GM10248 (cell line): ENCODE results near the gene PEAK1.
A peak's percentile ranks its signal among the peaks of the same experiment; 100 is the strongest.

ENCODE experiments used
- CTCF ChIA-PET: fragments of 300-600 bp; sonication (Branson Sonifier 250); formaldehyde crosslinking; extraction: SDS; loops from one replicate; lab custom pipeline; 2021; ENCODE audit warnings: antibody characterized with exemption; lab: Yijun Ruan, JAX
- POLR2A ChIA-PET: fragments of 350-650 bp; sonication (Branson Sonifier 250); formaldehyde crosslinking; extraction: SDS; loops from one replicate; lab custom pipeline; 2020; ENCODE audit warnings: antibody characterized with exemption; lab: Yijun Ruan, JAX
- DNase-seq: peaks from one replicate; pipeline ENCODE4 v3.0.0; 2012; ENCODE audit errors: extremely low spot score
- CTCF ChIP-seq: IDR thresholded peaks from 2 replicates; pipeline ENCODE4 v1.5.1; 2012; ENCODE audit warnings: mild to moderate bottlenecking, low read depth; ENCODE audit errors: extremely low read depth, missing control alignments, control extremely low read depth

PEAK1 gene

GRCh38 chr15:77243716-77244401, 176.0 kb downstream of the PEAK1 start:
- peak; percentile 12 for DNase-seq
- CTCF ChIA-PET: interaction anchor here (0.6 to 1.2 kb wide), 4 partner anchors 10 to 125 kb away, joined by 3 read pairs; no protein-coding TSS in a partner anchor
- TF ChIP-seq CTCF: no peak
- POLR2A ChIA-PET: no interaction called here

GRCh38 chr15:77243135-77243534, 176.8 kb downstream of the PEAK1 start:
- TF ChIP-seq CTCF: no peak
- CTCF ChIA-PET: no interaction called here
- POLR2A ChIA-PET: no interaction called here
- DNase-seq: no peak

GRCh38 chr15:77239882-77240608, 179.9 kb downstream of the PEAK1 start:
- POLR2A ChIA-PET: no interaction called here
- DNase-seq: no peak
- no peak for TF ChIP-seq CTCF
- CTCF ChIA-PET: interaction anchor here (1.6 kb wide), 1 partner anchor 24 kb away, joined by 6 read pairs; no protein-coding TSS in a partner anchor

- TF ChIP-seq CTCF: no peak
- POLR2A ChIA-PET: no interaction called here
- DNase-seq: no peak
- CTCF ChIA-PET: no interaction called here
These were observed 184.3 kb downstream of the PEAK1 start for GRCh38 chr15:77235566-77235965.

- ChIA-PET CTCF (no interaction called here), POLR2A (no interaction called here)
- no peak for DNase-seq
- TF ChIP-seq CTCF: no peak
These were observed 191.1 kb downstream of the PEAK1 start for GRCh38 chr15:77228828-77229227.

GRCh38 chr15:77226652-77227051, 193.3 kb downstream of the PEAK1 start:
- no peak for DNase-seq
- ChIA-PET CTCF (no interaction called here), POLR2A (no interaction called here)
- no peak for TF ChIP-seq CTCF
